Activated B cell treated with CpG ODN at 0.5 μM for 24 hours (primary cell): ENCODE results near the gene MIXL1. TPM values are rescaled to one million over a fixed set of nuclear protein-coding genes. Genes with fewer than 3 reads are reported as not detected.

Experiments used
- ATAC-seq: fragments of 200-7000 bp; cut with Tn5 transposase; one replicate; pipeline ENCODE4 v1.10.0; 2021; ENCODE audit warnings: low read depth, mild to moderate bottlenecking, moderate library complexity
- CTCF ChIA-PET: fragments of 350-600 bp; sonication (Branson Sonifier 250); formaldehyde crosslinking; loops from one replicate; lab custom pipeline; 2021; ENCODE audit warnings: antibody characterized with exemption; lab: Charles Lee
- POLR2A ChIA-PET: fragments of 350-600 bp; sonication (Branson Sonifier 250); formaldehyde crosslinking; loops from one replicate; lab custom pipeline; 2021; ENCODE audit warnings: antibody characterized with exemption; lab: Charles Lee
- DNase-seq: peaks from one replicate; pipeline ENCODE4 v3.0.0; 2022
- H3K27ac Mint-ChIP-seq: one replicate; pipeline ENCODE4 v1.8.0; 2020; ENCODE audit warnings: mixed read lengths
- H3K27me3 Mint-ChIP-seq: one replicate; pipeline ENCODE4 v1.8.0; 2021; ENCODE audit warnings: mixed read lengths
- H3K36me3 Mint-ChIP-seq: one replicate; pipeline ENCODE4 v1.8.0; 2021; ENCODE audit warnings: low read depth, mixed read lengths
- H3K4me1 Mint-ChIP-seq: one replicate; pipeline ENCODE4 v1.8.0; 2021; ENCODE audit warnings: mixed read lengths
- H3K4me3 Mint-ChIP-seq: one replicate; pipeline ENCODE4 v1.8.0; 2020; ENCODE audit warnings: mild to moderate bottlenecking, mixed read lengths
- H3K9me3 Mint-ChIP-seq: one replicate; pipeline ENCODE4 v1.8.0; 2020; ENCODE audit warnings: mixed read lengths
- CTCF ChIP-seq: fragments of 200-600 bp; IDR thresholded peaks from one replicate; pipeline ENCODE4 v1.8.0; 2022; ENCODE audit warnings: antibody characterized with exemption, mild to moderate bottlenecking
- intact Hi-C: fragments of 100-400 bp; cut with micrococcal nuclease; formaldehyde crosslinking; loops from one replicate; pipeline ENCODE4 v1.15.1; 2024
- total RNA-seq: library from RNA; stranded (reverse); gene quantifications from 2 replicates; pipeline ENCODE4 v1.2.3, GENCODE V29; 2022

Gene MIXL1
- total RNA-seq, 1 donor from 2014 or later = 0.75 TPM

- POLR2A ChIA-PET = no interaction called here
- no peak for TF ChIP-seq CTCF
- Mint-ChIP-seq H3K9me3 (no peaks in the 10 kb centered on the region), H3K27ac (no peak overlapping the region), H3K27me3 (no peaks in the 10 kb centered on the region), H3K4me1 (peaks cover 9% of the 10 kb centered on the region), H3K4me3 (no peak overlapping the region), H3K36me3 (peaks cover 15% of the 10 kb centered on the region)
- intact Hi-C loops = no loop called here
- DNase-seq (no peak), ATAC-seq (peak; percentile 61)
- CTCF ChIA-PET = interaction anchor here (1.1 to 1.2 kb wide), 2 partner anchors 9 to 108 kb away, joined by 3 read pairs; partner anchors contain the start of gene MIXL1
These were observed 9.8 kb downstream of the MIXL1 start for GRCh38 chr1:226233293-226233692.

- Mint-ChIP-seq H3K4me3 (no peak overlapping the region), H3K36me3 (peaks cover 17% of the 10 kb centered on the region), H3K27ac (no peak overlapping the region), H3K4me1 (peaks cover 9% of the 10 kb centered on the region), H3K9me3 (no peaks in the 10 kb centered on the region), H3K27me3 (no peaks in the 10 kb centered on the region)
- ATAC-seq (no peak), DNase-seq (no peak)
- ChIA-PET CTCF (interaction anchor here (1.1 to 1.2 kb wide), 2 partner anchors 10 to 109 kb away, joined by 3 read pairs; partner anchors contain the start of gene MIXL1), POLR2A (no interaction called here)
- intact Hi-C loops = no loop called here
- TF ChIP-seq CTCF = no peak
These were observed 10.3 kb downstream of the MIXL1 start for GRCh38 chr1:226233806-226234205.

- Mint-ChIP-seq H3K4me3 (no peak overlapping the region), H3K36me3 (peaks cover 14% of the 10 kb centered on the region), H3K9me3 (no peaks in the 10 kb centered on the region), H3K4me1 (peaks cover 9% of the 10 kb centered on the region), H3K27me3 (no peaks in the 10 kb centered on the region), H3K27ac (no peak overlapping the region)
- DNase-seq (no peak), ATAC-seq (no peak)
- intact Hi-C loops = no loop called here
- ChIA-PET CTCF (no interaction called here), POLR2A (interaction anchor here (0.7 kb wide), 1 partner anchor 259 kb away, joined by 11 read pairs; no protein-coding TSS in a partner anchor)
- TF ChIP-seq CTCF = no peak
These were observed 13.4 kb downstream of the MIXL1 start for GRCh38 chr1:226236826-226237225.

- DNase-seq (no peak), ATAC-seq (no peak)
- intact Hi-C loops = no loop called here
- CTCF ChIA-PET = no interaction called here
- TF ChIP-seq CTCF = no peak
- POLR2A ChIA-PET = no interaction called here
- H3K9me3 Mint-ChIP-seq = no peaks in the 10 kb centered on the region
- H3K4me3 Mint-ChIP-seq = no peak overlapping the region
- no peaks in the 10 kb centered on the region for H3K4me1 Mint-ChIP-seq
- H3K27ac Mint-ChIP-seq = no peak overlapping the region
- no peaks in the 10 kb centered on the region for H3K27me3 Mint-ChIP-seq
- peaks cover 15% of the 10 kb centered on the region for H3K36me3 Mint-ChIP-seq
These were observed 16.0 kb downstream of the MIXL1 start for GRCh38 chr1:226239421-226239820.

- H3K4me1 Mint-ChIP-seq = peaks cover 10% of the 10 kb centered on the region
- no peak for DNase-seq
- H3K36me3 Mint-ChIP-seq = peaks cover 23% of the 10 kb centered on the region
- no peaks in the 10 kb centered on the region for H3K9me3 Mint-ChIP-seq
- H3K27ac Mint-ChIP-seq = no peak overlapping the region
- ChIA-PET POLR2A (no interaction called here), CTCF (no interaction called here)
- no peak overlapping the region for H3K4me3 Mint-ChIP-seq
- H3K27me3 Mint-ChIP-seq = no peaks in the 10 kb centered on the region
- TF ChIP-seq CTCF = no peak
- no peak for ATAC-seq
- intact Hi-C loops = no loop called here
These were observed 24.6 kb downstream of the MIXL1 start for GRCh38 chr1:226248091-226248490.
